Activated effector memory CD4-positive, alpha-beta T cell treated with Interleukin-2 at 50 U/mL for 16 hours (primary cell): ENCODE data around the gene MICAL2.

ENCODE experiments used
- DNase-seq: peaks from one replicate; pipeline ENCODE4 v3.0.0-alpha.2; 2020

Gene MICAL2

GRCh38 chr11:12292766-12293165, 182.4 kb downstream of the MICAL2 start:
- no peak for DNase-seq

- DNase-seq, result no peak
These were observed 183.1 kb downstream of the MICAL2 start for GRCh38 chr11:12293486-12293885.

GRCh38 chr11:12294613-12295012, 184.2 kb downstream of the MICAL2 start:
- no peak for DNase-seq

DNA sequence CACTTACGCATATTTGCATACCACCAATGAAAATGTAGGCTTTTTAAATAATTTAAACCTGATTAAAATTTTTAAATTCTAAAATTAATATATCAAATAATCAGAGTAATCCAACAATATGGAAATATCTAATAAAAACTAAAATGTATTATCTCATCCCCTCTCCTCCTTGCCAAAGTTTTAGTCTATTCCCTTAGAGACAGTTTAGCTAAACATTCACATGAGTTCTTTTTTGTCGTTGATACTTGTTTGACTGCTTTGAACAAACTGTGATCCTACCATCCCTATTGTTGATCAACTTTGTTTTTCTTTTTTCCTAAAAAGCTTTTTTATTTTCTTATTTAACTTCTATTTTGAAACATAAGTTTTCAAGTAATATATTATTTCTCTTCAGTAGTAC, 185.6 kb downstream of the MICAL2 start:
- DNase-seq, result no peak

DNA sequence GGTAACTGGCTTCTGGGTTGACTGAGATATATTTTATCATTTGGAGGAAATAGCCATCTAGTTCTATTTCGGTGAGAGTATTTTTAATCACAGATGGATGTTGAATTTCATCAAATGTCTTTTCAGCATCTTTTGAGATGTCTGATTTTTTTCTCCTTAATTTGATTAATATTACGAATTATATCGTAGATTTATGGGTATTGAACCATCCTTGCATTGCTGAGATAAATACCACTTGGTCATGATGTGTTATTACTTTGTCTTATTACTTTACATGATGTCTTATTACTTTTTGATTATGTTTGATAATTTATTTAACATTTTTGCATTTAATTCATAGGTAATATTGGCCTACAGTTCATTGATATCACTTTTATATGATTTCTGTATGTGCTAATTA, 188.2 kb downstream of the MICAL2 start:
- DNase-seq, result no peak

DNA sequence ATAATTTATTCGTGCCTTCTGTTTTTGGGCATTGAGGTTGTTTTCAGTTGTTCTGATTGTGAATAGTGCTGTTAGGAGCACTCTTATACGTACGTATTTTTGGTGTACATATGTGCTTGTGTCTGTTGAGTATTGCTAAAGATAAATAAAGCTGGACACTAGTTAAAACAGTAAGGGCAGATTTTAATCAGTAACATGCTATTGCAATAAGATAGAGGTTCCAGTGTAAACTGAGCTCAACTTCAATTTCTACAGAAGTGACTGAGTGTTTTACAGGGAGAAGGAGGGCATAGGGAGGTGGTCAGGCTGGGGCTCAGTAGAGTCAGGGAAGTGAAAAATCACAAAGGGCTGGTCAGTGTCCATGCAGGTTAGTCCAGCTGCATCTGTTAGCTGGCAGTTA, 191.0 kb downstream of the MICAL2 start:
- no peak for DNase-seq

DNA sequence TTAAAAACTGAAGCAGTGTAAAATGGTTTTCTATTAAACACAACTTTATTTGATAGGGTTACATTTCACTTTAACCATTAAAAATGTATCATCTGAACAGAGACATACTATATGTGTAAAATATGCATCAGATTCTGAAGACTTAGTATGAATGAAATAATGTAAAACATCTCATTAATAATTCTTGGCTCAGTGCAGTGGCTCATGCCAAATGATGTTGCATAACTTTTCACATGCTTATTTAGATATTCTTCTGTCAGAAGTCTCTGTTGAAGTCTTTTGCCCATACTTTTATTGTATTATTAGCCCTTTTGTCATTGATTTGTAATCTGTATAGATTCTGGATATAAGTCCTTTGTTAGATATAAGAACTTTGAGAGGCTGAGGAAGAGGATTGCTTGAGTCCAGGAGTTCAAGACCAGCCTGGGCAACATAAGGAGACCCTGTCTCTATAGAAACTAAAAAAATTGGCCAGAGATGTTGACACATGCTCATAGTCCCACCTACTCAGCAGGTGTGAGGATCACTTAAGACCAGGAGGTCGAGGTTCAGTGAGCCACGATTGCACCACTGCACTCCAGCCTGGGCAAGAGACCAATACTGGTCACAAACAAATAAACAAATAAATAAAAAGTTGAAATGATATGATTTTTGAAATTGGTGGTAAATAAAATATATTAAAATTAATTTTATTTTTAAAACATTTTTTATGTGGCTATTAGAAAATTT, 193.2 kb downstream of the MICAL2 start:
- DNase-seq, result no peak

- DNase-seq, result no peak
These were observed 196.4 kb downstream of the MICAL2 start for GRCh38 chr11:12306830-12307229.

- DNase-seq, result no peak
These were observed 201.7 kb downstream of the MICAL2 start for GRCh38 chr11:12312132-12312531.
